Measurements from ENCODE around the gene INPP4B.

Gene INPP4B

GRCh38 chr4:142034101-142034500 is 812.0 kb downstream of the INPP4B start:
- no peak for DNase-seq (ENCODE audit: low read depth, low spot score)
- no peak overlapping the region for H3K4me3 ChIP-seq (ENCODE audit: low read depth, low read length)
- CTCF ChIA-PET: no interaction called here
- no peak for TF ChIP-seq CTCF (IDR thresholded peaks at IDR 0.05; ENCODE audit: insufficient read depth, low read length, missing control alignments)
- POLR2A ChIA-PET: no interaction called here

GRCh38 chr4:142030010-142030409 is 816.1 kb downstream of the INPP4B start:
- CTCF ChIA-PET: no interaction called here
- POLR2A ChIA-PET: no interaction called here
- TF ChIP-seq CTCF (IDR thresholded peaks at IDR 0.05; ENCODE audit: insufficient read depth, low read length, missing control alignments): no peak
- no peak overlapping the region for H3K4me3 ChIP-seq (ENCODE audit: low read depth, low read length)
- DNase-seq (ENCODE audit: low read depth, low spot score): no peak

- ChIA-PET POLR2A (no interaction called here), CTCF (no interaction called here)
- DNase-seq (ENCODE audit: low read depth, low spot score): no peak
- H3K4me3 ChIP-seq (ENCODE audit: low read depth, low read length): no peak overlapping the region
- TF ChIP-seq CTCF (IDR thresholded peaks at IDR 0.05; ENCODE audit: insufficient read depth, low read length, missing control alignments): no peak
Observed at GRCh38 chr4:142021761-142022160, 824.3 kb downstream of the INPP4B start.

- TF ChIP-seq CTCF (IDR thresholded peaks at IDR 0.05; ENCODE audit: insufficient read depth, low read length, missing control alignments): no peak
- ChIA-PET CTCF (no interaction called here), POLR2A (no interaction called here)
- DNase-seq (ENCODE audit: low read depth, low spot score): no peak
- H3K4me3 ChIP-seq (ENCODE audit: low read depth, low read length): no peak overlapping the region
Observed at GRCh38 chr4:142021181-142021580, 824.9 kb downstream of the INPP4B start.

GRCh38 chr4:142016031-142016430 is 830.1 kb downstream of the INPP4B start:
- POLR2A ChIA-PET: no interaction called here
- H3K4me3 ChIP-seq (ENCODE audit: low read depth, low read length): no peak overlapping the region
- no peak for TF ChIP-seq CTCF (IDR thresholded peaks at IDR 0.05; ENCODE audit: insufficient read depth, low read length, missing control alignments)
- no peak for DNase-seq (ENCODE audit: low read depth, low spot score)
- CTCF ChIA-PET: no interaction called here

- CTCF ChIA-PET: no interaction called here
- no peak for DNase-seq (ENCODE audit: low read depth, low spot score)
- no peak overlapping the region for H3K4me3 ChIP-seq (ENCODE audit: low read depth, low read length)
- no peak for TF ChIP-seq CTCF (IDR thresholded peaks at IDR 0.05; ENCODE audit: insufficient read depth, low read length, missing control alignments)
- POLR2A ChIA-PET: no interaction called here
Observed at GRCh38 chr4:142009751-142010150, 836.4 kb downstream of the INPP4B start.

All from AG04449 (cell line).